Activated naive CD8-positive, alpha-beta T cell (primary cell): ENCODE data around the gene LIMS2.

Experiments used
- H3K27ac Mint-ChIP-seq: one replicate; pipeline ENCODE4 v1.8.0; 2021; ENCODE audit warnings: mixed read lengths
- H3K27me3 Mint-ChIP-seq: one replicate; pipeline ENCODE4 v1.8.0; 2021; ENCODE audit warnings: mixed read lengths
- H3K36me3 Mint-ChIP-seq: one replicate; pipeline ENCODE4 v1.8.0; 2021; ENCODE audit warnings: mixed read lengths
- H3K4me1 Mint-ChIP-seq: one replicate; pipeline ENCODE4 v1.8.0; 2021; ENCODE audit warnings: low read depth, mixed read lengths
- H3K4me3 Mint-ChIP-seq: one replicate; pipeline ENCODE4 v1.8.0; 2021; ENCODE audit warnings: mild to moderate bottlenecking, mixed read lengths
- H3K9me3 Mint-ChIP-seq: one replicate; pipeline ENCODE4 v1.8.0; 2021; ENCODE audit warnings: low read depth, mixed read lengths

Gene LIMS2

DNA sequence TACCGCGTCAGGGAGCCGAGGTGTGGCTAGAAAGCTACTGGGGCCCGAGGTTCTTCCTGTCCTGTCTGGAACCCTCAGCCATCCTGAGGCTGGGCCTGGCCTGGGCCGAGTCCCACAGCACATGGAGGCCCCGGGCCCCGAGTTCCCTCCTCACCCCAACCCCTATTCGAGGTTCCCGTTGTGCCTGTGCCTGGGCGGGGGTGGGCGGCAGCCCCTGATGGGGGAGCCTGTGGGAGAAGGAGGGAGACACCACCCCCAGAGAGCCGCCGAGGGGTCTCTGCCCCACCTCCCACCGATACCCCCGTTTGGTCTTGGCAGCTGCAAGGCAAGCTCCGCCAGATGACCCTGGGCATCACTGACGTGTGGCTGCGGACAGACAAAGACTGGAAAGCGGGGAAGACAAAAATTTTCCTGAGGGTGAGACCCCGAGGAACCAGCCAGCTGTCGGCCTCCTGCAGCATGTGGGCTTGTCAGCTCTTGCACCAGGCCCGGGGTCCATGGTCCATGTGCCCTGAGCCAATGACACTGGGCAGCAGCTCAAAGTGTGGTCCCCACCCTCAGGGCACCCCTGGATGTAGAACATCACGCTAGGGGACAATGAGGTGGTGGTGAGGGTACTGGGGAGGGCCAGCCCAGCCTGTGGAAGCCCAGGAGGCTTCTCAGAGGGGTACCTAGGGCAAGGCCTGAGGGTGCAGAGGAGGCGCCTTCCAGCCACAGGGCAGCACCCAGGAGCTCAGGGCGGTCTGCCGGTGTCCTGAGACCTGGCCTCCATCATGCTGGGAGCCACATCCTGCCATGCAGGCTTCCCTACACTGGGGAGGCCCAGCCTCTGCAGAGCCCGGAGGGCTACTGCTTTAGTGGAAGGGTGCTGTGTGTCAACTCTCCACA, 81.9 kb downstream of the LIMS2 start:
- no peak overlapping the region for H3K4me3 Mint-ChIP-seq
- H3K27ac Mint-ChIP-seq, result no peak overlapping the region
- H3K27me3 Mint-ChIP-seq, result no peaks in the 10 kb centered on the region
- H3K4me1 Mint-ChIP-seq, result no peaks in the 10 kb centered on the region
- H3K9me3 Mint-ChIP-seq, result no peaks in the 10 kb centered on the region
- H3K36me3 Mint-ChIP-seq, result no peaks in the 10 kb centered on the region

DNA sequence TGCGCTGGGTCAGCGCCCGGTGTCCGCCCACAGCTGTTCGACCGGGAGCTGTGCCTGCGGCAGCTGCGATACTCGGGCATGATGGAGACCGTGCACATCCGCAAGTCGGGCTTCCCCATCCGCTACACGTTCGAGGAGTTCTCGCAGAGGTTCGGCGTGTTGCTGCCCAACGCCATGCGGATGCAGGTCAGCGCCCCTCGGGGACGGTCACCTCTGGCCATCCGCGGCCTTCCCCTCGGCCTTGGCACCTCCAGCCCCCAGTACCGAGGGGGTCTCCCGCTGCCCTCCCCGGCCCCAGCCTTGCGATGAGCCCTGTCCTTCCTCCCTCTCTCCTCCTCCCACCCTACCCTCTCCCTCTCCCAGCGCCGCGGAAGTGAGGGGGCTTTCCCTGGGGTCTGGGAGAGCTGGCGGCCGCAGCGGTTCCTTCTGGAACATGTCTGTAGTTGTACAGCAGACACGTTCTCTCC, 82.5 kb downstream of the LIMS2 start:
- Mint-ChIP-seq H3K4me1 (no peaks in the 10 kb centered on the region), H3K36me3 (no peaks in the 10 kb centered on the region), H3K9me3 (no peaks in the 10 kb centered on the region), H3K27ac (no peak overlapping the region), H3K4me3 (no peak overlapping the region), H3K27me3 (no peaks in the 10 kb centered on the region)

DNA sequence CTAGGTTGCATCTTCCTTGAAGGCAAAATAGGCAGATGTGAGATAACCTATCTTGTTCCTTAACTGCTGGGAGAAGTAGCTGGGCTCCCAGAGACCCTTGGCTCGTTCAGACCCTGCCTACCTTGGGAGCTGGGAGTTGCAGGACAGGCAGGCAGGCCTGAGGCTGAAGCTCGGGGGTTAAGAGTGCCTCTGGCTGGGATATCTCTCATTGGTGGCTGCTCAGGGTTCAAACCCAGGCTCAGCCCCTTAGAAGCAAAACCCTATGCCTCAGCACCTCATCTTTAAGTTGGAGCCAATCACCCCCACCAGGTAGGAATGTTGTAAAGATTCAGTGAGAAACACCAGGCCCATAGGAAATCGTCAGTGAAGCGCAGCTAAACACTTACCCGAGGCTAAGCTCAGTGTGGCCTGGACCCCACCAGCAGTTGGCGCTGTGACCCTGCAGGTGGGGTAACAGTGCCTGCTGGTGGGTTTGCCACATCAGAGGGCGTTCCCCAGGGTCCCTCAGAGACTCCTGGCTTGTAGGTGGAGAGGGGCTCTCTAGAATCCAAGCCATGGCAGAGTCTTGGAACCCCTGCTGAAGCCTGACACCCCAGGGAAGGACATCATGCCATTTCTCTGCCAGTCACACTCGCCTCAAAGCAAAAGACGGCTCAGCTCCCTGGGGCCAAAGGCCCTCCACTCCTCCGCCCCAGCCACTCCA, 84.0 kb downstream of the LIMS2 start:
- H3K27me3 Mint-ChIP-seq, result no peaks in the 10 kb centered on the region
- no peaks in the 10 kb centered on the region for H3K9me3 Mint-ChIP-seq
- no peak overlapping the region for H3K4me3 Mint-ChIP-seq
- H3K4me1 Mint-ChIP-seq, result no peaks in the 10 kb centered on the region
- H3K36me3 Mint-ChIP-seq, result no peaks in the 10 kb centered on the region
- H3K27ac Mint-ChIP-seq, result no peak overlapping the region

DNA sequence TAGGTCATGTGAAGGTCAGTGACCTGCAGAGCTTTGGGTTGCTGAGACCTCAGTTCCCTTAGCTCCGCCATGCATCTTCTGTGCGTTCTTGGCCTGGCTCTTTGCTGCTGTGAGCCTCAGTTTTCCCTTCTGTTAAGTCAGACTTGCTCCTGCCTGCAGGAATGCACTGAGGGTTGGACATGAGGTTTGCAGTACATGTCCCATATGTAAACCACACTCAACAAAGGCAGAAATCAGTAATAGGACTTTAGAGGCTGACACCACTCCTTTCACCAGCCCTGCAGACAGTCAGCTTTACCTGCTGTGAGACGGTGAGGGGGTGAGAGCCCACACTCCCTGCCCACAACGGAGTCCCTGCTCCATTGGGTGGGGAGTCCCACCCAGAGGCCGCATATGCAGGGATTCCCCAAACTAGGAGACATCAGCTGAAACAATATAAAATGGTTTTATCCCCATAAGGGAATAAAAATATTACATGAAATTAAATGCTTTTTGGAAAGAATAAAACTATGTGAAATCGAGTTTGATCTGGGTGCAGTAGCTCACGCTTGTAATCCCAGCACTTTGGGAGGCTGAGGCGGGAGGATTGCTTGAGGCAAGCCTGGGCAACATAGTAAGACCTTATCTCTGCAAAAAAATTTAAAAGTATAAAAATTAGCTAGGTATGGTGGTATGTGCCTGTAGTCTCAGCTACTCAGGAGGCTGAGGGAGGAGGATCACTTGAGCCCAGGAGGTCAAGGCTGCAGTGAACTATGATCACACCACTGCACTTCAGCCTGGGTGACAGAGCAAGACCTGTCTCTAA, 84.7 kb downstream of the LIMS2 start:
- Mint-ChIP-seq H3K9me3 (no peaks in the 10 kb centered on the region), H3K4me1 (no peaks in the 10 kb centered on the region), H3K36me3 (no peaks in the 10 kb centered on the region), H3K27ac (no peak overlapping the region), H3K4me3 (no peak overlapping the region), H3K27me3 (no peaks in the 10 kb centered on the region)

DNA sequence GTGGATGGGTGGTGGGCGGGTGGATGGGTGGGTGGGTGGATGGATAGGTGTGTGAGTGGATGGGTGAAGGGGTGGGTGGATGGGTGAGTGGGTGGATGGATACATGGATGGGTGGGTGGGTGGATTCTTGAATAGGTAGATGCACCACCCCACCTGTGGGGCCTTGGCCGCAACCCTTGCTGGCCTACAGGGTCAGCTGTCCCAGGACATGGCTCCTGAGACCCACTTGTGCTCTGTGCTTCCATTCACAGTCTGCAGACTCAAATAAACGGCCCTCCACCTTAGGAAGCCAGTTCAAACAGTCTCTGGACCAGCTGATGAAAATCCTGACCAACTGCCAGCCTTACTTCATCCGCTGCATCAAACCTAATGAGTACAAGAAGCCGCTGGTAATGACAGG, 85.5 kb downstream of the LIMS2 start:
- Mint-ChIP-seq H3K27me3 (no peaks in the 10 kb centered on the region), H3K27ac (no peak overlapping the region), H3K9me3 (no peaks in the 10 kb centered on the region), H3K4me1 (no peaks in the 10 kb centered on the region), H3K36me3 (no peaks in the 10 kb centered on the region), H3K4me3 (no peak overlapping the region)

DNA sequence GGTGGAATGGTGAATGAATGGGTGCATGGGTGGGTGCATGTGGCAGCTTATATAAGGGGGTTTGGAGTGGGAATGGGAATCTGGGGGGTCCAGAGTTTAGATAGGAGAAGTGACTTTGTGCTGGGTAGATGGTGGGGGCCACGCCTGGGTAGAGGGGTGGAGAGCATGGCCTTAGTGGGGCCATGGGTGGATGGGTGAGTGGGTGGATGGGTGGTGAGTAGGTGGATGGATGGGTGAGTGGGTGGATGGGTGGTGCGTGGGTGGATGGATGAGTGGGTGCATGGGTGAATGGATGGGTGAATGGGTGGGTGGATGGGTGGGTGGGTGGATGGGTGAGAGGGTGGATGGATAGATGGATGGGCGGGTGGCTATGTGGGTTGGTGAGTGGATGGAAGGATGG, 86.0 kb downstream of the LIMS2 start:
- Mint-ChIP-seq H3K9me3 (no peaks in the 10 kb centered on the region), H3K27me3 (no peaks in the 10 kb centered on the region), H3K27ac (no peak overlapping the region), H3K4me3 (no peak overlapping the region), H3K36me3 (no peaks in the 10 kb centered on the region), H3K4me1 (no peaks in the 10 kb centered on the region)
